ENCODE results near the gene ANKS1A. TPM values are rescaled to one million over a fixed set of nuclear protein-coding genes. Genes with fewer than 3 reads are reported as not detected.

Gene ANKS1A
- total RNA-seq, 2 donors from 2014 or later, result 20.5 to 68.4 TPM

GRCh38 chr6:34958734-34959133 lies 69.7 kb downstream of the ANKS1A start:
- intact Hi-C loops (cut with DNase I), result no loop called here
- Histone ChIP-seq H3K4me1 (replicated peaks) (peaks cover 4% of the 10 kb centered on the region), H3K27me3 (replicated peaks; ENCODE audit: insufficient read depth) (no peaks in the 10 kb centered on the region), H3K27ac (no peak overlapping the region), H3K9me3 (no peaks in the 10 kb centered on the region), H3K36me3 (no peaks in the 10 kb centered on the region), H3K4me3 (no peak overlapping the region)
- DNase-seq (ENCODE audit: low spot score), result no peak
- TF ChIP-seq POLR2A (IDR thresholded peaks at IDR 0.05) (no peak), POLR2AphosphoS5 (IDR thresholded peaks at IDR 0.05) (peak; percentile 19)
- WGBS, result 85% methylated on average over 2 of the region's 2 CpGs

GRCh38 chr6:34959224-34959623 lies 70.2 kb downstream of the ANKS1A start:
- no peak for DNase-seq (ENCODE audit: low spot score)
- Histone ChIP-seq H3K4me1 (replicated peaks) (peaks cover 4% of the 10 kb centered on the region), H3K27ac (no peak overlapping the region), H3K36me3 (no peaks in the 10 kb centered on the region), H3K9me3 (no peaks in the 10 kb centered on the region), H3K4me3 (no peak overlapping the region), H3K27me3 (replicated peaks; ENCODE audit: insufficient read depth) (no peaks in the 10 kb centered on the region)
- intact Hi-C loops (cut with DNase I), result no loop called here
- TF ChIP-seq POLR2AphosphoS5 (IDR thresholded peaks at IDR 0.05) (no peak), POLR2A (IDR thresholded peaks at IDR 0.05) (no peak), CTCF (IDR thresholded peaks at IDR 0.05) (no peak)

- whole genome bisulfite sequencing, result 57% methylated on average over 2 of the region's 2 CpGs
- Histone ChIP-seq H3K9me3 (no peaks in the 10 kb centered on the region), H3K27ac (peak overlapping the region in 1 of 2 donors; percentile 2), H3K27me3 (replicated peaks; ENCODE audit: insufficient read depth) (no peaks in the 10 kb centered on the region), H3K4me3 (no peak overlapping the region), H3K36me3 (no peaks in the 10 kb centered on the region), H3K4me1 (replicated peaks) (peaks cover 4% of the 10 kb centered on the region)
- intact Hi-C loops (cut with DNase I), result no loop called here
- DNase-seq (ENCODE audit: low spot score), result no peak
- TF ChIP-seq POLR2AphosphoS5 (IDR thresholded peaks at IDR 0.05) (no peak), POLR2A (IDR thresholded peaks at IDR 0.05) (no peak), CTCF (IDR thresholded peaks at IDR 0.05) (no peak)
Measured at GRCh38 chr6:34961082-34961481, 72.0 kb downstream of the ANKS1A start.

GRCh38 chr6:34961574-34961973 lies 72.5 kb downstream of the ANKS1A start:
- DNase-seq (ENCODE audit: low spot score), result no peak
- H3K9me3 ChIP-seq, result no peaks in the 10 kb centered on the region
- TF ChIP-seq POLR2AphosphoS5 (IDR thresholded peaks at IDR 0.05) (no peak), POLR2A (IDR thresholded peaks at IDR 0.05) (no peak), CTCF (IDR thresholded peaks at IDR 0.05) (no peak)
- WGBS, result 65% methylated on average over 7 of the region's 7 CpGs
- intact Hi-C loops (cut with DNase I), result no loop called here
- H3K4me1 ChIP-seq (replicated peaks), result peaks cover 4% of the 10 kb centered on the region
- no peaks in the 10 kb centered on the region for H3K36me3 ChIP-seq
- no peaks in the 10 kb centered on the region for H3K27me3 ChIP-seq (replicated peaks; ENCODE audit: insufficient read depth)
- no peak overlapping the region for H3K27ac ChIP-seq
- no peak overlapping the region for H3K4me3 ChIP-seq

- no peak for DNase-seq (ENCODE audit: low spot score)
- no peaks in the 10 kb centered on the region for H3K36me3 ChIP-seq
- H3K27me3 ChIP-seq (replicated peaks; ENCODE audit: insufficient read depth), result no peaks in the 10 kb centered on the region
- WGBS, result 55% methylated on average over 3 of the region's 3 CpGs
- TF ChIP-seq POLR2AphosphoS5 (IDR thresholded peaks at IDR 0.05) (no peak), CTCF (IDR thresholded peaks at IDR 0.05) (no peak), POLR2A (IDR thresholded peaks at IDR 0.05) (no peak)
- no peak overlapping the region for H3K4me3 ChIP-seq
- H3K4me1 ChIP-seq (replicated peaks), result no peaks in the 10 kb centered on the region
- no peaks in the 10 kb centered on the region for H3K9me3 ChIP-seq
- intact Hi-C loops (cut with DNase I), result no loop called here
- no peak overlapping the region for H3K27ac ChIP-seq
Measured at GRCh38 chr6:34964564-34964963, 75.5 kb downstream of the ANKS1A start.
